Stimulated activated naive CD8-positive, alpha-beta T cell treated with anti-CD3 and anti-CD28 coated beads, Interleukin-15, amount 100 ng/mL, for 72 hours (primary cell): ENCODE measurements around the gene RASD1.
"Not testable (repeated sequence)": the region's sequence is repeated elsewhere in the genome, so short reads cannot be mapped to it uniquely, and the experiment has no call there.

ENCODE experiments used
- ATAC-seq: fragments of 150-1000 bp; cut with Tn5 transposase; 2 replicates; pipeline ENCODE4 v1.10.0; 2021; ENCODE audit warnings: mild to moderate bottlenecking, moderate library complexity
- DNase-seq, 2 donors: peaks; one replicate each; pipeline ENCODE4 v3.0.0; 2021 to 2022
- H3K27ac Mint-ChIP-seq, 2 donors: one replicate each; pipeline ENCODE4 v1.8.0; 2022; ENCODE audit warnings: mild to moderate bottlenecking in 2 of 2, mixed read lengths in 2 of 2, moderate library complexity in 2 of 2
- H3K27me3 Mint-ChIP-seq: one replicate; pipeline ENCODE4 v1.8.0; 2022; ENCODE audit warnings: mixed read lengths
- H3K4me1 Mint-ChIP-seq: one replicate; pipeline ENCODE4 v1.8.0; 2022; ENCODE audit warnings: mild to moderate bottlenecking, mixed read lengths
- H3K4me3 Mint-ChIP-seq, 2 donors: one replicate each; pipeline ENCODE4 v1.8.0; 2022; ENCODE audit warnings: mild to moderate bottlenecking in 2 of 2, mixed read lengths in 2 of 2, moderate library complexity in 1 of 2
- H3K9me3 Mint-ChIP-seq, 2 donors: one replicate each; pipeline ENCODE4 v1.8.0; 2022; ENCODE audit warnings: mixed read lengths in 2 of 2

RASD1 gene

DNA sequence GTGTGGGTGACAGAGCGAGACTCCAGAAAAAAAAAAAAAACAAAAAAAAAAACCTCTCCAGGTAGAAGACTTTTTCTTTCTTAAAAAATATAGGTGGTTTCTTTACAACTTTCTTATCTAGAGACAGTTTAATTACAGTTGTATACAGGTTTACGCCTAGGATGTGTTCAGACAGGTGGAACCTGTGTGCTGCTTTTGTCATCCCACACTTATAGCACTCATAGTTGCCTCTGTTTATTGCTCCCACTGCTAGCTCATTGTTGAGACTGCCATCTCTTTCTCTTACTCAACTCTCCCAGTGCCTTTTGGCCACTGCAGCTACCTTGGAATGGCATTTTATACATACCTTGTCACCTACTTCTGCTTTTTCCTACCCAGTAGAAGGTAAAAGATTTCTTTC, 38.5 kb downstream of the RASD1 start:
- DNase-seq (no peak), ATAC-seq (no peak)
- H3K27me3 Mint-ChIP-seq, result no peaks in the 10 kb centered on the region
- H3K27ac Mint-ChIP-seq, result no peak overlapping the region
- no peak overlapping the region for H3K4me3 Mint-ChIP-seq
- H3K9me3 Mint-ChIP-seq, result peaks cover 7 to 10% of the 10 kb centered on the region in 2 donors
- no peaks in the 10 kb centered on the region for H3K4me1 Mint-ChIP-seq

DNA sequence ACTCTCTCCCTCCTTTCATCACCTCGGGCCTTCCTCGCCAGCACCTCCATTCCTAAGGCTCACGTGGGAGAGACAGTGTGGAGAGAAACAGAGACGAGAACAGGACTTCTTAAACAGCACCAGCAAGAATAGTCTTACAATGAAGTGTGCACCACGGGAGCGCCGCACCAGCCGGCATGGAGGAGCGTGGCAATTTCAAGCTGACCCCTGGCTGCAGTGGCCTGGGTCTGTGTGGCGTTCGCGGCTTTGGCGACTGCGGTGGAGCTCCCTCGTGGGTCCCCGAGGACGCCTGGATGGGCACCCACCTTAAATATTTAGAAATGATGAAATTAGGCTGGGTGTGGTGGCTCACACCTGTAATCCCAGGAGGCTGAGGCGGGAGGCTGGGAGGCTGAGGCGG, 39.9 kb downstream of the RASD1 start:
- Mint-ChIP-seq H3K27me3 (no peaks in the 10 kb centered on the region), H3K4me1 (no peaks in the 10 kb centered on the region), H3K27ac (peak overlapping the region in 1 of 2 donors; percentile 81), H3K9me3 (peaks cover 7 to 10% of the 10 kb centered on the region in 2 donors), H3K4me3 (no peak overlapping the region)
- no peak for ATAC-seq
- DNase-seq, result no peak

DNA sequence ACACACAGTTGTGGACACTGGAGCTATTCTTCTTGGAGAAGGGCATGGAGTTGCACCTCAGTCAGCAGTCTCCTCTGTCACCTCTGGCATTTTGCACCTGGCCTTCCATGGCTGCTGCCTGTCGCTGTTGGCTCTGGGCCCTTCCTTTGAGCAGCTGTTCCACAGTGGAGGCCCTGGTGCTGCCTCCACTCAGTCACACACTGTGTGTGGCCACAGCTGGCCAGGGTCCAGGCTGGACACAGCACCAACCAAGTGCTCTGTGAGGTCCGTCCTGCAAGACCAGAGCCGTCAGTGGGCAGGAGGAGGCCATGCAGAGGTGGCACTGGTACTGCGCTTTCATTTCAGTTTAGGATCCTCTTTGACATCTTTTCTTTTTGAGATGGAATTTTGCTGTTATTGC, 41.0 kb downstream of the RASD1 start:
- ATAC-seq, result no peak
- no peak overlapping the region for H3K4me3 Mint-ChIP-seq
- no peak overlapping the region for H3K27ac Mint-ChIP-seq
- H3K27me3 Mint-ChIP-seq, result no peaks in the 10 kb centered on the region
- DNase-seq, result no peak
- no peaks in the 10 kb centered on the region for H3K4me1 Mint-ChIP-seq
- H3K9me3 Mint-ChIP-seq, result peaks cover 5 to 6% of the 10 kb centered on the region in 2 donors

DNA sequence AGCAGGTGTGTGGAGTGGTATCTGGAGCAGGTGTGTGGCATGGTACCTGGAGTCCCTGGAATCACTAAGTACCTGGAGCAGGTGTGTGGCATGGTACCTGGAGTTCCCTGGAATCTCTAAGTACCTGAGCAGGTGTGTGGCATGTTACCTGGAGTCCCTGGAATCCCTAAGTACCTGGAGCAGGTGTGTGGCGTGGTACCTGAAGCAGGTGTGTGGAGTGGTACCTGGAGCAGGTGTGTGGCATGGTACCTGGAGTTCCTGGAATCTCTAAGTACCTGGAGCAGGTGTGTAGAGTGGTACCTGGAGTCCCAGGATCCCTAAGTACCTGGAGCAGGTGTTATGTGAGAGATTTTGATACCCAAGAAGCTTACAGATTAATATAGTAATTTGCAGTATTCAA, 41.5 kb downstream of the RASD1 start:
- DNase-seq, ATAC-seq, H3K27me3 Mint-ChIP-seq, H3K4me1 Mint-ChIP-seq, H3K9me3 Mint-ChIP-seq, H3K4me3 Mint-ChIP-seq, H3K27ac Mint-ChIP-seq: not testable (repeated sequence)

DNA sequence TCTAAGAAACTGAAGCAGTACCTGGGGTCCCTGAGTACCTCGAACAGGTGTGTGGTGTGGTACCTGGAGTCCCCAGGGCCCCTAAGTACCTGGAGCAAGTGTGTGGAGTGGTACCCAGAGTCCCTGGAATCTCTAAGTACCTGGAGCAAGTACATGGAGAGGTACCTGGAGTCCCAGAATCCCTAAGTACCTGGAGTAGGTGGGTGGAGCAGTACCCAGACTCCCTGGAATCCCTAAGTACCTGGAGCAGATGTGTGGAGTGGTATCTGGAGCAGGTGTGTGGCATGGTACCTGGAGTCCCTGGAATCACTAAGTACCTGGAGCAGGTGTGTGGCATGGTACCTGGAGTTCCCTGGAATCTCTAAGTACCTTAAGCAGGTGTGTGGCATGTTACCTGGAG, 41.9 kb downstream of the RASD1 start:
- H3K4me3 Mint-ChIP-seq, result no peak overlapping the region
- no peak overlapping the region for H3K27ac Mint-ChIP-seq
- ATAC-seq (no peak), DNase-seq (no peak)
- H3K27me3 Mint-ChIP-seq, result no peaks in the 10 kb centered on the region
- H3K9me3 Mint-ChIP-seq, result no peaks in the 10 kb centered on the region
- no peaks in the 10 kb centered on the region for H3K4me1 Mint-ChIP-seq

DNA sequence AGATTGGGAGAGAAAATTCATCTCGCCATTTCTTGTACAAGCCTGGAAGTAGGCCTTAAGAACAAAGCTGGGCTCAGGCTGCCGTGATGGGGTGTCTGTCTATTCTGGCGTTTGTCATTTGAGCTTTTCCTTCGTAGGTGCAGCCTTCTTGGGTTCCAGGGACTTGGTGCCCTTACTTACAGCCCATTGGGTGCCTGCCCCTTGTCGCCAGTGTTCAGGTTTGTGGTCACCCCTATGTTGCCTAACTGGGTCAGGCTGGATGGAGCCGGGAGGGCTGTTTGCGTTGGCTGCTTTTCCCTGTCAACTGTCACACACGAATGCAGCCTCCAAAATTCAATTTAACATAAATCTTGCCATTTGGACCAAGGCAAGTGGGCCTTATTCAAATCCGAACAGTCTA, 43.1 kb downstream of the RASD1 start:
- DNase-seq (no peak), ATAC-seq (no peak)
- no peaks in the 10 kb centered on the region for H3K9me3 Mint-ChIP-seq
- H3K27me3 Mint-ChIP-seq, result no peaks in the 10 kb centered on the region
- no peak overlapping the region for H3K27ac Mint-ChIP-seq
- H3K4me1 Mint-ChIP-seq, result no peaks in the 10 kb centered on the region
- no peak overlapping the region for H3K4me3 Mint-ChIP-seq

DNA sequence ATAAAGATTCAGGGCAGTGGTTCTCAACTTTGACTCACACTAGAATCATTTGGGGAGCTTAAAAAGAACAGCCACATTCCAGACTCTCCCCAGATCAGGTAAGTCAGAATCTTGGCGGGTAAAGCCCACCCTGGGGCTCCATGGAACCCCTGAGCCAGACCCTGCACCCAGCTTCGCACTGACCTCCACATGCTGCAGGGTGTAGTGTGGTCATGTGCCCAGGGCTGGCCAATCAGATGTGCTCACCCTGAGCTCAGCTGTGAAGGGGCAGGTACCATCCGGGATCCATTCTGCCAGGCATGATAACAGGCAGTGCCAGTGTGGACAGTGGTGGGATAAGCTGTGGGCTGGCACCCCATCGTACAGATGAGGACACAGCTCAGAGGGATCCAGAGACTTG, 47.5 kb downstream of the RASD1 start:
- DNase-seq (no peak), ATAC-seq (no peak)
- Mint-ChIP-seq H3K27me3 (no peaks in the 10 kb centered on the region), H3K4me1 (no peaks in the 10 kb centered on the region), H3K4me3 (no peak overlapping the region), H3K27ac (no peak overlapping the region), H3K9me3 (peaks cover 0 to 7% of the 10 kb centered on the region in 2 donors)

DNA sequence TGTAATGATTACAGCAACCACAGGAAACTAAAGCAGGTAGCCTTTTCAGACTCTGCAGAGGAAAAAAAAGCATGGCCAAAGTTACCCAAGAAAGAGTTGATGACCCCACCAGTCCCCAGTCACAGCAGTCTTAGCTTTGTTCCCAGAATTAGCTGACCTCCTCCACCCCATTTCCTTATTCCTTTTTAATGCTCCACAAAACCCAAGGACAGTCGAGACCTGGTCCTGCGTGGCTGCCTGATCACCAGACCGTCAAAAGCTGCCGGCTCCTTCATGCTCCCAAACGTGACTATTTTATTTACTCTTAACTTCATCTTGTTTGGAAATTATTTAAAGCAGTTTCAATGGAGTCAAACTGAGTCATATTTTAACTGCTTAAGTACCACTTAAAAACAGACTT, 48.1 kb downstream of the RASD1 start:
- ATAC-seq (no peak), DNase-seq (no peak)
- Mint-ChIP-seq H3K27ac (no peak overlapping the region), H3K4me1 (no peaks in the 10 kb centered on the region), H3K9me3 (peaks cover 0 to 7% of the 10 kb centered on the region in 2 donors), H3K4me3 (no peak overlapping the region), H3K27me3 (no peaks in the 10 kb centered on the region)

DNA sequence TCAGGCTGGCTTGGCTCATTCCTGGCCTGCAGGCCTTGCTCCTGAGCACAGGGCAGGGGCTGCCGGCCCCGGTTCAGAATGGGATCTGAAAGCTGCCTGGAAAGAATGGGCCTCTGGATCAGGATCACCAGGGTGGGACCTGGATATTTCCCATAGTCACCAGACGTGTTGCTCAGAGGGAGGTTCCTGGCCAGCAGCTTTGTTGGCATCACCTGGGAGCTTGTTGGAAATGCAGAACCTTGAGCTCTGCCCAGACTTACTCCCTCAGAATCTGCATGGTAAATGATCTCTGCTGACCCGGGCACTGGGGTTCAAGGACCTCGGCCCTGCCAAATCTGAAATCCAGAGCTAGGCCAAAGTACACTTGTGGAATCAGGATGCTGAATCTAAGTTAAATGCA, 48.9 kb downstream of the RASD1 start:
- H3K9me3 Mint-ChIP-seq, result peaks cover 0 to 7% of the 10 kb centered on the region in 2 donors
- H3K4me1 Mint-ChIP-seq, result no peaks in the 10 kb centered on the region
- DNase-seq, result no peak
- no peaks in the 10 kb centered on the region for H3K27me3 Mint-ChIP-seq
- H3K4me3 Mint-ChIP-seq, result no peak overlapping the region
- no peak for ATAC-seq
- H3K27ac Mint-ChIP-seq, result no peak overlapping the region

DNA sequence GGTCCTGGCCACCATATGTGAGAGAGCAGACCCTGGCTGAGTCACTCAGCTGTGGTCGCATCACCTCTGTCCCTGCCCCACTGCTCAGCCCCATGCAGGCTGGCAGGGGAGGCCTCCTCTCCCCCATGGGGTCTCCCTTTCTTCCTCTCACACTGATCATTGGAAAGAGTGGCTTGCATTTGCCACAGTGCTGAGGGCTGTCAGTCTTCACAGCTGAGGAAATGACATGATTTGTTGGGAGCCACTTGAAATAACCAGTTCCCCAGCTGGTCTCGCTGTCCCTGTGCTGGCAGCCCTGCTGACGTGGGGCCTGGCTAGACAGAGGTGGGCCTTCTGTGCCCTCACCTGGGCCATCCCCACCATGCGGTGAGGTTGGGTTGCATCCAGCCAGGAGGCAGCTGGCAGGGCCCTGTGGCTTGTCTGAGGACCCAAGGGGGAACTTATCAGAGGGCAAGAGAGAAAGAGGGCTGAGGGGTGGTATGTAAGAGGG, 49.5 kb downstream of the RASD1 start:
- Mint-ChIP-seq H3K9me3 (peaks cover 0 to 7% of the 10 kb centered on the region in 2 donors), H3K4me1 (no peaks in the 10 kb centered on the region), H3K27ac (peak overlapping the region in 1 of 2 donors; percentile 43), H3K27me3 (no peaks in the 10 kb centered on the region), H3K4me3 (no peak overlapping the region)
- DNase-seq (no peak), ATAC-seq (no peak)

DNA sequence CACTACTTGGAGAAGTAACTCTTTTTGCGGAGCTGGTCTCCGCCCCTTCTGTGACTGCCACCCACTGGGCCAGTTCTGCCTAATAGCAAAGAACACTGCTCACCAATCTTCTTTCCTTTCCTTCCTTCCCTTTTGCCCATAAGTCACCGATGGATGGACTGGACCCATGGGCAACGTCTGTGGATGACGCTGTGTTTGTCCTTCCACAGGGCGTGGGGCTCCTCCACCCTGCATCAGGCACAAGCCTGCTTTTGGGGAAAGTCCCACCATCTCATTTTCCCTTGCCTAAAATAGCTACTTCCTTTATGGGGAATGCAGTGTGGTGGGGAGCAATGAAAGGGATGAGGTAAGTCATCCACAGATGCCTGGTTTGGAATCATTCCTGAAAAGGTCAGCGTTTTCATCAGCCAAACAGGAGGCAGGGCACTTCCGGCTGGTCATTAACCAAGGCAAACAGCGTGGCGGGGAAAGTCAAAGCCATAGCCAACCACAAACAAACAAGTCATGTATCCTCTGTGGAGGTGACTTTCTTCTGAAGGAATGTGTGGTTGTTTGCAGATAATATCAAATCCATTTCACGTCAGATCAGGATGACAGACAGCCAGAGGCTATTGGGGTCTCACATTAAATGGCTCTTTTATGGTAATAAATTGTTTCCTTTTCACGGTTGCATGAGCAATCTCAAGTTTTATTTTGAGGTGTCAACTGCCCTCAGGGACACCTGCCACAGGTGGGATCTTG, 50.1 kb downstream of the RASD1 start:
- ATAC-seq (no peak), DNase-seq (no peak)
- peak overlapping the region in 1 of 2 donors; percentile 84 for H3K27ac Mint-ChIP-seq
- H3K27me3 Mint-ChIP-seq, result no peaks in the 10 kb centered on the region
- H3K9me3 Mint-ChIP-seq, result peaks cover 0 to 7% of the 10 kb centered on the region in 2 donors
- no peak overlapping the region for H3K4me3 Mint-ChIP-seq
- H3K4me1 Mint-ChIP-seq, result no peaks in the 10 kb centered on the region

DNA sequence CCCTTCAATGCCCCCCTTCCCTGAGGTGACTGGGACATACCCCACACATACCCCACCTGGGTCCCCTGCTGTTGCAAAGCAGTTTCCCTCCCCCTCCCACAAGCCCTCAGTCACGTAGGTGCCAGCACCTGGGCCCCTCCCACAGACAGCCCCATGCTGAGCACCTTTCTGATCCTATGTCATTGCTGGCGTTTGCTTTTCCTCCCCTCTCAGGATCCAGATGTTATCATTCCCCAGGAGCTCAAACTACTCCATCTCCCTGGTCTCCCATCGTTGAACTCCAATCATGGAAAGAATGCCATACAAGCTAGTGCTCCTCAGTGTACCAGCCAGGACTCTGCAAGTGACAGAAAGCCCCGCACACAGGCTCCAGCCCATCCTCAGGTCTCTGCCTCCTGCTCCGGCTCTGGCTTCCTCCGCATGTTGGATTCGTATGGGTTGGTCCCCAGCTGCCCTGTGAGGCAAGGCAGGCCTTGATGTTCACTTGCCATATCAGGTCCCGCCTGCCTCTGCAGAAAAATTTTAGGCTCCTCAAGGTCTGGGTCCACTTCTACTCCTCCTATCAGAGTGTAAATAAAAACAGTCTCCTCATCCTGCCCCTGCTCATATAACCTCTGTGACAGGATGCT, 50.8 kb downstream of the RASD1 start:
- Mint-ChIP-seq H3K27ac (peak overlapping the region in 1 of 2 donors; percentile 12), H3K27me3 (no peaks in the 10 kb centered on the region), H3K4me3 (no peak overlapping the region), H3K9me3 (peaks cover 0 to 7% of the 10 kb centered on the region in 2 donors), H3K4me1 (no peaks in the 10 kb centered on the region)
- DNase-seq (no peak), ATAC-seq (no peak)
